Measurements from ENCODE around the gene NLRP6.
A peak's percentile ranks its signal among the peaks of the same experiment; 100 is the strongest.

DNA sequence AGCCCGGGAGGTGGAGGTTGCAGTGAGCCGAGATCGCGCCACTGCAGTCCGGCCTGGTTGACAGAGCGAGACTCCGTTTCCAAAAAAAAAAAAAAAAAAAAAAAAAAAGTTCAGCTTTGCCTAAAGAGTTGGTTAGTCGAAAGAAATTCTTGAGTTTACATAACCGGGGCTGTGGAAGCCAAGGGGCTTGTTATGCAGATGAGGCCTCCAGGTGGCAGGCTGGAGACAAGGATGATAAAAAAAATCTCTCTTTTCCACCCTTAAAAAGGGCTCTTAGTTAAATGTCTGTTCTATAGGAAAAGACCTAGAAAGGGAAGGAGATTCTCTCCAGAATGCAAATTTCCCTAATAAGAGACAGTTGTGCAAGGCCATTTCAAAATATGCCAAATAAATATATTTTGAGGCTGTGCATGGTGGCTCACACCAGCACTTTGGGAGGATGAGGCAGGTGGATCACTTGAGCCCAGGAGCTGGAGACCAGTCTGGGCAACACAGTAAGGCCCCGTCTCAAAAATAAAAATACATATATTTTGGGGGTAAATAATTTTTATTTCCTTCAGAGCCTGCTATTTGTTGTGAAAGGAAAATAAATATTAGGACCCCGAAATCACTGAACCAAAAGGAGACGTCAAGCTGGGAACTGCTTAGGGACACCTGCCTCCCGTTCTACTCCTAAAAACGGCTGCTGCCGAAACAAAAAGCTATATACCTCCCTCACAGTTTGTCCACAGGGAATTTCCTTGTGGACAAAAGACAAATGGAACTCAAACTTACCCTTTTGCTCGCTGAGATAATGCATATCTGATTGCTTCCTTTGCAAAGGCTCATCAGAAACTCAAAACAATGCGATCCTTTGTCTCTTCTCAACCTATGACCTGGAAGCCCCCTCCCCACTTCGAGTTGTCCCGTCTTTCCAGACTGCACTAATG lies 27.0 kb downstream of the NLRP6 start:
- TF ChIP-seq, protein P1, sequence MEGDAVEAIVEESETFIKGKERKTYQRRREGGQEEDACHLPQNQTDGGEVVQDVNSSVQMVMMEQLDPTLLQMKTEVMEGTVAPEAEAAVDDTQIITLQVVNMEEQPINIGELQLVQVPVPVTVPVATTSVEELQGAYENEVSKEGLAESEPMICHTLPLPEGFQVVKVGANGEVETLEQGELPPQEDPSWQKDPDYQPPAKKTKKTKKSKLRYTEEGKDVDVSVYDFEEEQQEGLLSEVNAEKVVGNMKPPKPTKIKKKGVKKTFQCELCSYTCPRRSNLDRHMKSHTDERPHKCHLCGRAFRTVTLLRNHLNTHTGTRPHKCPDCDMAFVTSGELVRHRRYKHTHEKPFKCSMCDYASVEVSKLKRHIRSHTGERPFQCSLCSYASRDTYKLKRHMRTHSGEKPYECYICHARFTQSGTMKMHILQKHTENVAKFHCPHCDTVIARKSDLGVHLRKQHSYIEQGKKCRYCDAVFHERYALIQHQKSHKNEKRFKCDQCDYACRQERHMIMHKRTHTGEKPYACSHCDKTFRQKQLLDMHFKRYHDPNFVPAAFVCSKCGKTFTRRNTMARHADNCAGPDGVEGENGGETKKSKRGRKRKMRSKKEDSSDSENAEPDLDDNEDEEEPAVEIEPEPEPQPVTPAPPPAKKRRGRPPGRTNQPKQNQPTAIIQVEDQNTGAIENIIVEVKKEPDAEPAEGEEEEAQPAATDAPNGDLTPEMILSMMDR (IDR thresholded peaks at IDR 0.05), result peak; percentile 68
- no peak for TF ChIP-seq ESRRA (IDR thresholded peaks at IDR 0.05; ENCODE audit: borderline replicate concordance, low read length)
- no peak for TF ChIP-seq HOXB5 (CRISPR knock-in tag; IDR thresholded peaks at IDR 0.05)
- peak; percentile 69 to 70 for TF ChIP-seq RAD21 (conservative IDR thresholded peaks at IDR 0.05 in 1 of 2, IDR thresholded peaks at IDR 0.05 in 1 of 2)
- no peak for TF ChIP-seq SREBF2 (IDR thresholded peaks at IDR 0.05)
- TF ChIP-seq, protein P2, sequence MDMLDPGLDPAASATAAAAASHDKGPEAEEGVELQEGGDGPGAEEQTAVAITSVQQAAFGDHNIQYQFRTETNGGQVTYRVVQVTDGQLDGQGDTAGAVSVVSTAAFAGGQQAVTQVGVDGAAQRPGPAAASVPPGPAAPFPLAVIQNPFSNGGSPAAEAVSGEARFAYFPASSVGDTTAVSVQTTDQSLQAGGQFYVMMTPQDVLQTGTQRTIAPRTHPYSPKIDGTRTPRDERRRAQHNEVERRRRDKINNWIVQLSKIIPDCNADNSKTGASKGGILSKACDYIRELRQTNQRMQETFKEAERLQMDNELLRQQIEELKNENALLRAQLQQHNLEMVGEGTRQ (IDR thresholded peaks at IDR 0.05), result no peak
- no peak for TF ChIP-seq JUN (IDR thresholded peaks at IDR 0.05)
- TF ChIP-seq SMC3 (IDR thresholded peaks at IDR 0.05), result peak; percentile 84

Measured in A549 (cell line).